AG08396 (cell line): Measurements from ENCODE around the gene THRB.
A peak's percentile ranks its signal among the peaks of the same experiment; 100 is the strongest.
"Not testable (repeated sequence)": the region's sequence is repeated elsewhere in the genome, so short reads cannot be mapped to it uniquely, and the experiment has no call there.

ENCODE experiments used
- DNase-seq: peaks from one replicate; pipeline ENCODE4 v3.0.0; 2012; ENCODE audit warnings: low spot score, mixed read lengths

Gene THRB

DNA sequence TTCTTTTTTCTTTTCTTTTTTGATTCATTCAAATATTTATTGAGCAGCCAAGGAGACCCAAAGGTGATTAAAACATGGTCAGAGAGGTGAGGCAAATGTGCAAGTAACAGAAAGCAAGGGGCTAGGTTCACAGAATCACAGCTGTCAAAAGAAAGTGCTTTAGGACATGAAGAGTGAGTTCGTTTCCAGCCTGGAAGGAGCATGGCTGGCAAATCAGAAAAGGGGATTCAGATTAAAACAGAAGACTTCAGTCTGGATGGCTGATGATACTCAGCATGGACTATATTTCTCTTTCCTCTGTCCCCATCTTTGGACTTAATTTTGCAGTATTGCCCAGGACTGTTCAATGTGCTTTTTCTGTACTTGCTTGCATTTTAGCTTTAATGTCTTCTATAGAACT is 398.4 kb downstream of the THRB start:
- DNase-seq = no peak

GRCh38 chr3:24094818-24095217 is 399.8 kb downstream of the THRB start:
- not testable (repeated sequence) for DNase-seq

DNA sequence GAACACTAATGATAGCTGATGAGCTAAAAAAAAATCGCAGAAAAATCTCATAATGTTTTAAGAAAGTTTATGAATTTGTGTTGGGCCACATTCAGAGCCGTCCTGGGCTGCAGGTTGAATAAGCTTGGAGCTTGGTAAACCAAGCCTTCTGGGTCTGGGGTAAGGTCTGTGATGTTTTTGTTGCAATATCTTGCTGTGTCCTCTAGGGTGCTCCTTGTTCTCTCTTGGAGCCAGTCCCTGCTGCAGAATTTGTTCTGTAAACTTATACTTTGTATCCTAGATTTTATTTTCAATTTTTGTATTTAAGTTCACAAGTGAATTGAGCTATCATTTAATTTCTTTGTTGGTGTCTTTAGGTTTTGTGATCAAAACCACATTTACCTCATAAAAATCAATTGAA is 405.9 kb downstream of the THRB start:
- peak; percentile 67 for DNase-seq

- no peak for DNase-seq
These were observed 407.2 kb downstream of the THRB start for GRCh38 chr3:24087469-24087868.

GRCh38 chr3:24086617-24087404 is 407.8 kb downstream of the THRB start:
- DNase-seq = no peak

GRCh38 chr3:24086206-24086605 is 408.4 kb downstream of the THRB start:
- no peak for DNase-seq

GRCh38 chr3:24072193-24072592 is 422.5 kb downstream of the THRB start:
- DNase-seq = no peak

GRCh38 chr3:24069045-24069444 is 425.6 kb downstream of the THRB start:
- DNase-seq = no peak

DNA sequence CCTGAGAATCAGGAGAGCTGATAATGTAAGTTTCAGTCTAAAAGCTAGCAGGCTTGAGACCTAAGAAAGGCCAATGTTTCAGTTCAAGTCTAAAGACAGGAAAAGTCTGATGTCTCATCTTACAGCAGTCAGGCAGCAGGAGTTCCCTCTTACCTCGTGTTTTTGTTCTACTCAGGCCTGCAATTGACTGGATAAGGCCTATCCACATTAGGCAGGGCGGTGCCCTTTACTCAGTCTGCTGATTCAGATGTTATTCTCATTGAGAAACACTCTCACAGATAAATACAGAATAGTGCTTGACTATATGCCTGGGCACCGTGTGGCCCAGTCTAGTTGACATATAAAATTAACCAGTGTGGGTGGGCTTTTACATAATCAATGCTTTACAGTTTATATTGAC is 427.2 kb downstream of the THRB start:
- no peak for DNase-seq
